Esophagus muscularis mucosa (tissue), 4 donors: Measurements from ENCODE around the gene CHGA.

Source experiments
- EP300 ChIP-seq: sonication (generic); formaldehyde crosslinking; IDR thresholded peaks from one replicate; pipeline ENCODE4 v1.6.1; 2017; ENCODE audit warnings: antibody characterized with exemption
- POLR2A ChIP-seq: fragments of 450-650 bp; IDR thresholded peaks from one replicate; pipeline ENCODE4 v1.6.1; 2017; ENCODE audit warnings: antibody characterized with exemption, moderate library complexity, mild to moderate bottlenecking, low read depth
- POLR2AphosphoS5 ChIP-seq, 2 donors: sonication (generic); formaldehyde crosslinking; IDR thresholded peaks; one replicate each; pipeline ENCODE4 v1.6.1; 2017; ENCODE audit warnings: antibody characterized with exemption in 2 of 2
- TF ChIP-seq, protein P1 (sequence below), 3 experiments: fragments of 200-600 bp in 2 of 3; fragments of 450-650 bp in 1 of 3; sonication (generic) in 2 of 3; IDR thresholded peaks; one replicate each; pipeline ENCODE4 v1.5.1; 2017 to 2019; ENCODE audit warnings: antibody characterized with exemption in 3 of 3, mild to moderate bottlenecking in 2 of 3, moderate library complexity in 1 of 3

GRCh38 chr14:92976268-92976667 lies 53.3 kb downstream of the CHGA start:
- no peak for TF ChIP-seq POLR2AphosphoS5 (IDR thresholded peaks at IDR 0.05)
- no peak for TF ChIP-seq POLR2A
- TF ChIP-seq, protein P1, sequence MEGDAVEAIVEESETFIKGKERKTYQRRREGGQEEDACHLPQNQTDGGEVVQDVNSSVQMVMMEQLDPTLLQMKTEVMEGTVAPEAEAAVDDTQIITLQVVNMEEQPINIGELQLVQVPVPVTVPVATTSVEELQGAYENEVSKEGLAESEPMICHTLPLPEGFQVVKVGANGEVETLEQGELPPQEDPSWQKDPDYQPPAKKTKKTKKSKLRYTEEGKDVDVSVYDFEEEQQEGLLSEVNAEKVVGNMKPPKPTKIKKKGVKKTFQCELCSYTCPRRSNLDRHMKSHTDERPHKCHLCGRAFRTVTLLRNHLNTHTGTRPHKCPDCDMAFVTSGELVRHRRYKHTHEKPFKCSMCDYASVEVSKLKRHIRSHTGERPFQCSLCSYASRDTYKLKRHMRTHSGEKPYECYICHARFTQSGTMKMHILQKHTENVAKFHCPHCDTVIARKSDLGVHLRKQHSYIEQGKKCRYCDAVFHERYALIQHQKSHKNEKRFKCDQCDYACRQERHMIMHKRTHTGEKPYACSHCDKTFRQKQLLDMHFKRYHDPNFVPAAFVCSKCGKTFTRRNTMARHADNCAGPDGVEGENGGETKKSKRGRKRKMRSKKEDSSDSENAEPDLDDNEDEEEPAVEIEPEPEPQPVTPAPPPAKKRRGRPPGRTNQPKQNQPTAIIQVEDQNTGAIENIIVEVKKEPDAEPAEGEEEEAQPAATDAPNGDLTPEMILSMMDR (IDR thresholded peaks at IDR 0.05): no peak
- TF ChIP-seq EP300: no peak
